ENCODE data around the gene SNX24.

SNX24 gene

GRCh38 chr5:122895141-122895540, 49.7 kb downstream of the SNX24 start:
- CTCF ChIA-PET: interaction anchor here (0.7 kb wide), 1 partner anchor 671 kb away, joined by 4 read pairs; no protein-coding TSS in a partner anchor
- no peak overlapping the region for H3K27ac ChIP-seq
- no peak for DNase-seq (ENCODE audit: low spot score)
- POLR2A ChIA-PET (ENCODE audit: low non-redundant PET): no interaction called here
- TF ChIP-seq CTCF (conservative IDR thresholded peaks at IDR 0.05; ENCODE audit: low read depth): no peak

GRCh38 chr5:122896598-122897282, 51.3 kb downstream of the SNX24 start:
- TF ChIP-seq CTCF (conservative IDR thresholded peaks at IDR 0.05; ENCODE audit: low read depth): peak; percentile 69
- ChIA-PET POLR2A (ENCODE audit: low non-redundant PET) (no interaction called here), CTCF (interaction anchor here (0.6 kb wide), 2 partner anchors 12 to 510 kb away, joined by 3 to 7 read pairs; no protein-coding TSS in a partner anchor)
- H3K27ac ChIP-seq: no peak overlapping the region
- peak; percentile 20 for DNase-seq (ENCODE audit: low spot score)

GRCh38 chr5:122897283-122897602, 51.8 kb downstream of the SNX24 start:
- ChIA-PET CTCF (interaction anchor here (0.6 kb wide), 1 partner anchor 564 kb away, joined by 5 read pairs; no protein-coding TSS in a partner anchor), POLR2A (ENCODE audit: low non-redundant PET) (no interaction called here)
- DNase-seq (ENCODE audit: low spot score): no peak
- no peak overlapping the region for H3K27ac ChIP-seq
- peak; percentile 36; the same call in 1 of the 2 replicates for TF ChIP-seq CTCF (conservative IDR thresholded peaks at IDR 0.05; ENCODE audit: low read depth)

GRCh38 chr5:122901346-122901745, 55.9 kb downstream of the SNX24 start:
- POLR2A ChIA-PET (ENCODE audit: low non-redundant PET): no interaction called here
- no peak for DNase-seq (ENCODE audit: low spot score)
- no peak for TF ChIP-seq CTCF (conservative IDR thresholded peaks at IDR 0.05; ENCODE audit: low read depth)
- H3K27ac ChIP-seq: no peak overlapping the region
- CTCF ChIA-PET: interaction anchor here (0.6 kb wide), 1 partner anchor 760 kb away, joined by 10 read pairs; no protein-coding TSS in a partner anchor

- no peak for TF ChIP-seq CTCF (conservative IDR thresholded peaks at IDR 0.05; ENCODE audit: low read depth)
- H3K27ac ChIP-seq: no peak overlapping the region
- ChIA-PET POLR2A (ENCODE audit: low non-redundant PET) (no interaction called here), CTCF (no interaction called here)
- DNase-seq (ENCODE audit: low spot score): no peak
Measured at GRCh38 chr5:122902263-122902662, 56.9 kb downstream of the SNX24 start.

- H3K27ac ChIP-seq: peak overlapping the region; percentile 73
- no peak for TF ChIP-seq CTCF (conservative IDR thresholded peaks at IDR 0.05; ENCODE audit: low read depth)
- ChIA-PET POLR2A (ENCODE audit: low non-redundant PET) (no interaction called here), CTCF (no interaction called here)
- no peak for DNase-seq (ENCODE audit: low spot score)
Measured at GRCh38 chr5:122906768-122907167, 61.4 kb downstream of the SNX24 start.
